COLO668 (cell line): ENCODE data around the gene GARNL3.

Source experiments
- DNase-seq: peaks from one replicate; lab custom pipeline; 2025; ENCODE audit not compliant: unreplicated experiment; lab: John Stamatoyannopoulos, UW

GARNL3 gene

DNA sequence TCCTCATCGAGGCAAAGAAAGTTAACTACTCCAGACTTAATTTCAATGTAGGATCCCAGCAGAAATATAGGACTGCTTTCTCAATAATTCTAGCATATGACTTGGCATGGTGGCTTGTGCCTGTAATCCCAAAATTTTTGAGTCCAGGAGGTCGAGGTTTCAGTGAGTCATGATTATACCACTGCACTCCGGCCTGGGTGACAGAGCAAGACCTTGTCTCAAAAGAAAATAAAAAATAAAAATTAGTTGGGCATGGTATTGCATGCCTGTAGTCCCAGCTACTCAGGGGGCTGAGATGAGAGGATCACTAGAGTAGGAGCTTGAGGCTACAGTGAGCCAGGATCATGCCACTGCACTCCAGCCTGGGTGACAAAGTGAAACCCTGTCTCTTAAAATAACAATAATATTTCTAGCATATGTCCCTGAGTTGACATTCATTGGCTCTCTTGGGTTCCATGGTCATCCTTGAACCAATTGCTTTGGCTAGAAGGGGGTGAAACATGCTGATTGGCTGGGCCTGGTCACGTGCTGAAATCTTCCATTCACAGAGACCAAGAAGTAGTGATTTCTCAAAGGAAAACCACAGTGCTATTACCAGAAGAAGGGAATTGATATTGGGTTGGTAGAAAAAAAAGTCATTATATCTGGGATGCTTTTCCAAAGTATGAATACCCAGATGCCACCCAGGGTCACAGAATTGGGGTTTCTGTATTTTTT lies 31.6 kb upstream of the GARNL3 start:
- DNase-seq: no peak

DNA sequence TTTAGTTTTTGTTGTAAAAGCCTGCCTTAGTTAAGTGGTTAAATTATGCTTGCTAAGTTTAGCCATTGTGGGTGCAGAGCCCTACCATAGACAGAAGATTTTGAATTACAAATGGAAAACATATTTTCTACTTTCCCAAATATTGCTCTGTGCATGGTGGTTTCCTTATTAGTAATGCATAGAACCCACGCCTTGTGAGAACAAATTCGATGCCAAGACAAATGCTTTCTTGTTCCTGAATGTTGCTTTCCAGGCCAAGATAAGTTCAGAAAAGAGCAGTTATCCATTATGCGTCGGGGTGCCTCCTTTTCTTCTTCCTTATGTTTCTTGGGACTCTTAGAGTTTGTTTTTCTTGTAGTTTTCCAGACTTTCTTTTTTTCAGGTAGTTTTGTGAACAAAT lies 31.0 kb upstream of the GARNL3 start:
- DNase-seq: no peak

DNA sequence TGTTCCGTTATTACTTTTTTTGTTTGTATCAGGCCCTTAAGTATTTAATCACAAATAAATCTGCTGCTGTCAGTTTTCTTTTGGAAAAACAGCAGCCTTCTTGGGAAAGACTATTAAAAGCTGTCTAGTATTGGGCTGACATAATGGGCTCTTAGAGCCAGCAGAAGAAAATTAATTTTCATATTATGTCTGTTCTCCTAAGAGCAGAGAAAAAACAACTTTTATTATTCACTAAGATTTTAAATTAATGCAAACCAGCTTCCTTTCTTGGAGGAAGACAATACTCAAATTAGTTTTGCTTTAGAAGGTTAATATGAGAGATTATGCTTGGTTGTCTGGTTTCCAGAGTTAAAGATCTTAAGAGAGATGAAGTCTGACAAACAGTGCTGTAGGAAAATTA lies 30.6 kb upstream of the GARNL3 start:
- no peak for DNase-seq

DNA sequence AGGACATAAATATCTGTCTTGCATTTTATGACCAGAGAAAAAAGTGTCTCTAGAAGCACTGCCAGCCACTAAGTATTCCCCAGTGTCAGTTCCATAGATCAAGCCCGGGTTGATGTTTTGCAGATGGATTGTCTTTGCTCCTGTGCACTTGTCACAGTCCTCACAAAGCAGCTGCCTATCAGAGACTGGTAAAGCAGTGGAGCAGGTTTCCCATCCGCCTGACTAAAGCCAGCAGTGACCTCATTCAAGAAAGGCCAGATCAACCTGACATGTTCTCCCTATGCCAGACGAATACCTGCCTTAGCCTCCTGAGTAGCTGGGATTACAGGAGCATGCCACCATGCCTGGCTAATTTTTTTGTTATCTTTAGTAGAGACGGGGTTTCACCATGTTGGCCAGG lies 26.8 kb upstream of the GARNL3 start:
- no peak for DNase-seq

- no peak for DNase-seq
These were observed 23.2 kb upstream of the GARNL3 start for GRCh38 chr9:127241354-127241753.

DNA sequence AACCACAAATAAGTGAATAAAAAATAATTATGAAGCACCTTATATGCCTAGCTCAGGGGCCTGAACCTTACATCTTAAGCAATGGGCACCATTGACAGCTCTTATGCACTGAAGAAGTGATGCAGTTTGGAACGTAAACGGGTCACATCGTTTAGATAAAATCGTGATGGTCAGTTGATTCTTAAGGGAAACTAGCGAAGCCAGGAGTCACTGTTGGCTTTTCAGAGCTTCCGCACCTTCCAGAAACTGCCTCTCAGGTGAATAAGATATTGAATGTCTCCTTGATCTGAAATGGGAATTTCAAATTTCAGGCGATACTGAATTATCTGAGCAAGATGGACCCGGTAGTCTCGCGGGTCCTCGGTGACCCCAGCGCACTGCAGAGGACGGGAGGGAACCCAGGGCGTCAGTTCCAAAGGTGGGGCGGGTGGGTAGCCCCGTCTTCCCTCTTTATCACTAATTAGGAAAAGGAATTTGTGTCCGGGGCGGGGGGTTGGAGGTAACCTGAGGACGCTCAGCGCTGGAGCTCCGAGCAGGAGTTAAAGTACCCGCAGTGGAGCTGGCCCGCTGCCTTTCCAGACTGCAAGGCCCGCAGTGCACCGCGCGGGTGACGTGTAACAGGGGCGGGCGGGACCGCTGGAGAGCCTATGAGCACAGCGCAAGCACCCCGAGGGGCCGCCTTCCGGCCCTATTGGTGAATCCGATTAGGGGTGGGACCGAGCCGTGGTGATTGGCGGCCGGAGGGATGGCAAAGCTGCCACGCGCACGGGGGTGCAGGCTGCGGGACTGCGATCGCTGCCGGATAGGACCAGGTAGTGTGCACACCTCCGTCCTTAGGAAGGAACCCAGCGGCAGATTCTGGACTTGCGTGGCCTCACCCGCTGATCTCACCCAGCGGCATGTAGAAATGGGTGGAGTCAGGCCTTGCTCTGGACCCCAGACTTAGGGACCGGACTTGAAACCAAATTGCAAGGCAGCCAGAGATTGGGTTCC lies 19.7 kb upstream of the GARNL3 start:
- peak; percentile 98 for DNase-seq

GRCh38 chr9:127245637-127246164 lies 18.9 kb upstream of the GARNL3 start:
- DNase-seq: no peak

DNA sequence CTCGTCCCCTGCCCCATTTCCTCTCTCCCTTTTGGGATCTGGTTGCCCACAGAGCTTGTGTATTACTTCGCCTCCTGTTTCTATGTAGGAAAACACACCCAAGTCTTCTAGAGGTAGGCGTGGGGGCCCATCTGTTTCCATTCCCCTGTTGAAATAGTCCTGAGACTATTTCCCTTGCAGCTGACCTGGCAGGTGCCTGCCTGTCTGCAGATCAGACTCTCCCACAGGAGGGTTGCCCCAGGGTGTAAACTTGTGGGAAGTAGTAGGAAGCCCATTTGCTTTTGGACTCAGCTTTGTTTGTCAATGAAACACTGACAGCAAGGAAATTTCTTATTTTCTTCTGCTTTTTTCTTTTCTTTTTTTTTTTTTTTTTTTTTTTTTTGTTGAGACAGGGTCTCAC lies 16.3 kb upstream of the GARNL3 start:
- no peak for DNase-seq

GRCh38 chr9:127249877-127250276 lies 14.7 kb upstream of the GARNL3 start:
- no peak for DNase-seq

DNA sequence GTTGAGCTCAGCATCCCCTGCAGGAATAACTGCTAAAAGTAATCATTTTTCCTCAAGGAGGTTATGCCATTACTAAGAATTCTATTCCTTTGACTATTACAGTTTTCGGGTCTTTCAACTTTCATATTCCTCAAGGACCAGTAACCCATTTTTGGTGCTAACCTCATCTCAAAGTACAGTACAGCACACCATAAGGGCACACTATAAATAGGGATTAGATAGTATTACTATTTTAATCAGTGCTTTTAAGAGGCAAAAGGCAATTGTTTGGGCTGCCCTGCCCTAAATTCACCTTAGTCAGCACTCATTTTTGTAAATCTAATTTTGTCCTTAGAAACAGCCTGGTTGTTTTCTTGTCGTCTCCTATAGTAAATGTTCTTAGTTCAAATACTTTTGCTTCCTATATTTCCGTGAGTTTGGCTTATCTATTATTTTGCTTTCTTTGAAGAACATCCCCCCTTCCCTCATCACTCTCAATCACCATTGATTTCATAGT lies 13.6 kb upstream of the GARNL3 start:
- DNase-seq: no peak

- no peak for DNase-seq
These were observed 11.9 kb upstream of the GARNL3 start for GRCh38 chr9:127252410-127253318.

DNA sequence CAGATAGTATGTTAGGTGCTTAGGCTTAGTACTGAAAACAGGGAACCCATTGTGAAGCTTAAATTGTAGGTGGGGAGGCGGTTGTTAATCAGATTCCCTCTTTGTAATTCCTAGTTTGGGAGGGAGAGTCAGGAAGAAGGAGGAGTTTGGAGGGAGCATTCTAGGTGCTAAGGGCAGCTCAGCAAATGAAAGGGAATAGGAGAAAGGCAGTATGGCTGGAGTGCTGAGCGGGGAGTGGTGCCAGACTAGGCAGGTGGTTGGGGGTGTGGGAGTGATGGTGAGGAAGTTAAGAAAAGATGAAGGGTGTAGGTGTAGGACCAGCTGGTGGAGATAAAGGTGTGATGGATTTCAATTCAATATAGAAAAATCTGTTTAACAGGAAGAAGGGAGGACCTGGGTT lies 11.1 kb upstream of the GARNL3 start:
- DNase-seq: no peak

DNA sequence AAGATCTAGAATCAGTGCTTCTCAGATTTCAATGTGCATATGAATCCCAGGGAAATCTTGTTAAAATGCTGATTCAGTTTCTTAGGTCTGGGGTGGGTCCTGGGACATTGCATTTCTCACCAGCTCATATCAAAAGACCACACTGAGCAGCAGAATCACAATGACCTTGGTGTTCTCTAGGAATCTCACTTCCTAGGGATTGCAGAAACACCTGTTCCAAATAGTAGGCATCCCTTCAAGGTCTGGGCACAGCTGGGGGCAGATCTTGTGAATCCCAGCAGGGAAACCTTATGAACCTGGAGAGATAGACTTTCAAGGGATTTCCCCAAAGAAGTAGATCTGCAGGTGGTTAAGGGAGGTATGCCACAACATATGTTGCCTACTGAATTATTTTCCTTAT lies 8.9 kb upstream of the GARNL3 start:
- DNase-seq: no peak

DNA sequence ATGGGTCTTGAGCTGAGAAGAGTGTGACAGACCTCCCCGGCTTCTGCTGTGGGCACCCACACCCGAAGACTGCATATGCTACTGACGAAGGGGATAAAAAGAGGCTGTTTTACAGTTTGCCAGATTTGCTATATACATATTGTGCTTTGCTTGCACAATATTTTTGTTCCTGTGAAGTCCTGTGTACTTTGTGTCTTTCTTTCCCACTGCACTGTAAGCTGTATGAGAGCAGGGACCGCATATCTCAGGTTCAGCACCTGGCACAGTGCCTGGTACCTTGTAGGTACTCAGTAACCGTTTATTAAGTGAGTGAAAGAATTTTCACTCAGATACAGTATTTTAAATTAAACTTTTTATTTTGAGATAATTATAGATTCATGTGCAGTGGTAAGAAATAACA lies 8.2 kb upstream of the GARNL3 start:
- no peak for DNase-seq

GRCh38 chr9:127258606-127259471 lies 5.7 kb upstream of the GARNL3 start:
- DNase-seq: no peak

GRCh38 chr9:127262602-127263001 lies 2.0 kb upstream of the GARNL3 start:
- DNase-seq: no peak

- no peak for DNase-seq
These were observed 1.3 kb upstream of the GARNL3 start for GRCh38 chr9:127263237-127263636.

DNA sequence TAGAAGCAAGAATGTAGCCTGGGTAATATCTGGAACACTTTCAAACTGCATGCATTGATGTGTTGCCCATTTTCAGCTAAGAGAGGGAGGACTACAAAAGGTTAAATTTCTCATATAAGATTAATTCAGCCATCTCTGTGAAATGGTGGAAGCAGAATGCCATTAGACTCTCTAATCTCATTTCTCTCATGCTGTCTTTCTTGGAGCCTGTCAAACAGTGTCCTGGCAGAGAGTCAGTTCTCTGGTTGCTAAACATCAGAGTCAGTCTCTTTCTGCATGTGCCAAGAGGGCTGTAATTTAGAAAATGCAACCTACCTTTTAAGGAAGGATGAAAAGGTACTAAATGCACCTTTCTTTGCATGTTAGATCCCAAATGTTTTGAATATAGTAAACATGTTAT lies 910 bp upstream of the GARNL3 start:
- DNase-seq: no peak

DNA sequence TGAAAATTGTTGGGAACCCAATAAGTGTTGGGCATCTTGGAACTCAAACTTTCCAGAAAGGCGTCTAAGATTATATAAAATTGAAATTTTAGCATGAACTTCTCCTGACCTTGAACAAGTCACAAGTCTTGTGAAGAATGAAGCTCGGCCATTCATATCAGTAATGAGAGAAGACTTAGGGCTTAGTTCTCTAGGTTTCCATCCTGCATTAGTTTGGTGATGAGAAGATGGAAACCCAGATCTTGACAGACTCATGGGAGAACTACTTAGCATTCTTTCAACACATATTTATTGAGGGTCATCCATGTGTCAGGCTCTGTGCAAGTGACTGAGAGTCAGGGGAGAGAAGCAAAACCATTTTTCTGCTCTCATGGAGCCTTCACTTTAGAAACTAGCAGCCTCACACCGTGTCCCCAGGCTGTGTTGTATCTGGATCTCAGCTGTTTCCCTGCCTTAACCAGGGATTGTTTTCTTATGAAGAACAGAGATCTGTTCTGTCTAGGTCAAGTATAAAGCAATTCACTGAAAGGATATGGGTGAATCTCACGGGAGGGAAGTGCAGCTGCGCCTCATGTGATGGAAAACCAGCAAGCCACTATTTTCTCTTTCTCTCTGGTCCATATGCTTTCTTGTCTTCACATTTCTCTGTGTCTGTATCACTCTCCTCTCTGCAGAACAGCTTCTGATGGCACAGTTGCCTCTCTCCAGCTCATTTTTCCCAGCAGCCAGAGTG lies 3.4 kb downstream of the GARNL3 start:
- DNase-seq: no peak
